Activated CD4-positive, alpha-beta T cell treated with anti-CD3 and anti-CD28 coated beads, Interleukin-2, Interleukin-6, amounts not matched to agents 100 ng/mL and 50 ng/mL, durations not matched to agents 16 hours and 8 hours (primary cell): Measurements from ENCODE around the gene LZTR1.
"Not testable (repeated sequence)": the region's sequence is repeated elsewhere in the genome, so short reads cannot be mapped to it uniquely, and the experiment has no call there.

ENCODE experiments used
- DNase-seq: peaks from one replicate; pipeline ENCODE4 v3.0.0-alpha.2; 2020

LZTR1 gene

DNA sequence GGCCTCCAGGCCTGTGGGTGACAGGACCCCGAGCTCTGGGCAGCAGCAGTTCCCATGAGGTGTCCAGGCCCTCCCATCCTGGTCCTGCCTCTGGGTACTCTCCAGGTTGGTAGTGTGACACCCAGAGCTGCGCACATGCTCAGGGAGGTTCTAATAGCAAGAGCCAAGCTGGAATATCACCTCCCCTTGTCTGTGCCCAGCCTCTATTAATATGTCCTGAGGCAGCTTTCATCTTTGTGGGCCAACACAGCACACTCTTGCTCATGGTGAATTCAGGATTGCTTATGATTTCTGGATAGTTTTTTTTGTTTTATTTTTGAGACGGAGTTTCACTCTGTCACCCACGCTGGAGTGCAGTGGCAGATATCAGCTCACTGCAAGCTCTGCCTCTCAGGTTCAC lies 36.2 kb downstream of the LZTR1 start:
- DNase-seq = no peak

GRCh38 chr22:21020802-21021429 lies 38.8 kb downstream of the LZTR1 start:
- DNase-seq = no peak

DNA sequence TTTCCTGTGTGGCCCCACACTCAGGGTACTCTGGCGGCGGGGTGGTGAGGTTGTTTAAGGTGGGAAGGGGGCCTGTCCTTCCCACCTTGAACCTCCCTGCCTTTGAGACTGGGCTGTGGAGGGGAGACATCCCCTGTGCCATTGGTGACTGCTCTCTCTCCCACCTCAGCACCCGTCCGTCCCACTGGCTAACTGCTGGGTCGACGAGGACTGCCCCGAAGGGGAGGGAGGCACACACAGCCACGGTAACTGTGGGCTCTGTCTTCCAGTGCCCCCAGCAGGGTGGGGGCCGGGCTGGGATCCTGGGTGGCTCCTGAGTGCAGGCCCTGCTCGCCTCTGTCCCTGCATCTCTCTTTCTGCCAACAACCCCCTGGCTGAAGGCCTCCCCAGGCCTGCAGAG lies 40.4 kb downstream of the LZTR1 start:
- DNase-seq = no peak

GRCh38 chr22:21022955-21023614 lies 41.0 kb downstream of the LZTR1 start:
- DNase-seq = no peak

- DNase-seq = no peak
Measured at GRCh38 chr22:21025266-21025665, 43.2 kb downstream of the LZTR1 start.

DNA sequence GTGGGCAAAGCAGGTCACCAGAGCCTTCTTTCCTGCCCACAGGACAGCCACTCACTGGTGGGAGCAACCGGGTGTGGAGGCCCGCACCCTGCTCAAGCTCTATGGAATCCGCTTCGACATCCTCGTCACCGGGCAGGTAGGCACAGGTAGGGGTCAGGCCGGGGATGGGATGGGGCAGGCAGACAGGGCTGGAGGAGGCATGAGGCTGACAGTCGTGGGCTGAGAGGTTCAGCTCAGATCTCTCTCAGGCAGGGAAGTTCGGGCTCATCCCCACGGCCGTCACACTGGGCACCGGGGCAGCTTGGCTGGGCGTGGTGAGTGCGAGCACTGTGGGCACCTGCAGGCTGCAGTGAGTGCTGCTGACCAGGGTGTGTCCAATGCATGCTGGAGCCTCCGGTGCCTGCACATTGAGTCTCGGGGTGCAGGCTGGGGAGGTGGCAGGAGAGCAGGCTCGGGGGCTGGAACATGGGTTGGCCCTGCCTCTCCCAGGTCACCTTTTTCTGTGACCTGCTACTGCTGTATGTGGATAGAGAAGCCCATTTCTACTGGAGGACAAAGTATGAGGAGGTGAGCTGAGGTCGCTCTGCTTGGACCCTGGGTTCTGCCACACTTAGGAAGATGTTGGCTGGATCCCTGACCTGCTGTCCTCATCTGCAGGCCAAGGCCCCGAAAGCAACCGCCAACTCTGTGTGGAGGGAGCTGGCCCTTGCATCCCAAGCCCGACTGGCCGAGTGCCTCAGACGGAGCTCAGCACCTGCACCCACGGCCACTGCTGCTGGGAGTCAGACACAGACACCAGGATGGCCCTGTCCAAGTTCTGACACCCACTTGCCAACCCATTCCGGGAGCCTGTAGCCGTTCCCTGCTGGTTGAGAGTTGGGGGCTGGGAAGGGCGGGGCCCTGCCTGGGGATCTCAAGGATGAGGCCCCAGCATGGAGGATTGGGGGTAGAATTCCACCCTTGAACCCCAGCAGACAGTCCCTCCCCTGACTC lies 44.0 kb downstream of the LZTR1 start:
- DNase-seq = no peak

DNA sequence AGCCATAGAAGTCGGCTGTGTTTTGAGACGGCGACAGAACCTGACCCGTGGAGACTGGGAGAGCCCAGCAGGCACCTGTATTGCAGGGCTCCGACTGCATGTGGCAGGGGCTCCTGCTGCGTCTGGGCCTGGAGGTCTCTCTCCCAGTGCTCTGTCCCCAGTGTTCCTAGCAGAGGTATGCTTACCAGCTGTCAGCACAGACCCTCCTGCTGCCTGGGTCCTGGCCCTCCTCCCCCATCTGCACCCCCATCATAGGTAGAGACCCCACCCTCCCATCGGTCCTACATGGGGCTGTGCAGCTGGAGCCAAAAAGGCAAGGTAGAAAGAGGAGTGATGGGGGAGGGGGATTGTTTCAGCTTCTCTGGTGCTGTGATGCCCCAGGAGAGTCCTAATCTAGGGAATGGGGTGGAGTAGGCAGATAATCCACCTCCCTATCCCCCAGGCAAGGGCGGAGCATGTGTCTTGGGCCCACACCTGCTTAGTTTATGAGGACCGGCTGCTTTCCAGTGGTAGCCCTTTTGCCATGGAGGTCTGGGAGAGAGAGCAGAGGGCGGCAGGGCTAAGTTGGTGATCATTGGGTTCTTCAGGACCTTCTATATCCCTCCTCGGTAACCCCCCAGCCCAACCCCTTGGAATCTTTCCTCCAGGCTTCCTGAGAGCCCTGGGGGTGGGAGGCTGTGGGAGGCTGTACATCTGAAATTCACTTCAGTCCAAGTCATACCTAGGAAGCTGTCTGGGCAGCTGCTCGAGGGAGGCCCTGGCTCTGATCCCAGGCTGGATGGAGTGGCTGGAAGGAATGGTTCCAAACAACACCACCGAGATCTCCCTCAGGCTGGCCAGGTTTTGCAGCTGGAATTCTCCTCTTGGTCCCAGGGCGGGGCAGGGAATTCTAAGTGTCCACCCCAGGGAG lies 44.9 kb downstream of the LZTR1 start:
- DNase-seq = no peak

DNA sequence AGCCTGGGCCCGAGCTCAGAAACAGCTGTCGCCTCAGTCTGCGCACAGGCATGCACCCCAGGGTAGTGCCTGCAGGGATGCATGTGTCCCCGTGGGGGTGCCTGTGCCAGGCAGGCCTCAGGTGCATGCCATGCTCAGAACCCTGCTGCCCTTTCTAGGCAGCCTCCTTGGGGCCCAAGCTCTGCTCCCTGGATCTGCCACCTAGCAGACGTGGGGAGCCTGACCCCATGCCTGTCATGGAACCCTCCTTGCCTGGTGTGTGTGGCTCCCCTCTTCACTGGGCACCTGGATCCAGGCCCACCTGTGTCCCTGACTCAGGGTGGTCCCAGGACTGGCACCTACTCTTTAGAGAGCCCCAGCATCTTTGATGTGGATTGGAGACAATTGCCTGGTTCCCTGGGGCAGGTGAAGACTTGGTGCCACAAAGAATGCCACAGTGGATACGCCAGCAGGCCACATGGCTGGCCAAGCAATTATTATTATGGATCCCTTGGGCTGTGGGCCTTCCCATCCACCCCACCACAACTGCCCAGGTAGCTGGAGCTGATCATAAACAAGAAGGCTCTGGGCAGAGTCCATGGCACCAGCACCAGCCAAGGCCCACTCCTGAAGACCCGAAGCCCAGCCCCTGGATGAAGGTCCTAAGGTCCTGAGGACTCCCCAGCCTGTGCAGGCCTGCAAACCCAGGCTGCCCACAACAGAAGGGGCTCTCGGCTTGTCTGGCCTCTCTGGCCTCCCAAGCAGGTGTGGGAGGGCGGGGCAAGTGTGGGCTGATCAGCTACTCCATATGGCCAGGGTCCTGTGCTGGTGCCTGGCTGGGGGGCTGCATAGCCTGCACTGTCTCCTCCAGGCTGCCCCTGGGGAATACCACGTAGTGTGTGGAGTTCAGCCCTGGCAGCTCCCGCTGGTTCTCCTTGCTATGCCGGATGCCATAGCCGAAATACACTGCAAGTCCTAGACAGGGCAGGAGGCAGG lies 46.5 kb downstream of the LZTR1 start:
- DNase-seq = no peak

GRCh38 chr22:21029486-21030025 lies 47.5 kb downstream of the LZTR1 start:
- DNase-seq = no peak

GRCh38 chr22:21030032-21030431 lies 47.9 kb downstream of the LZTR1 start:
- DNase-seq = no peak

DNA sequence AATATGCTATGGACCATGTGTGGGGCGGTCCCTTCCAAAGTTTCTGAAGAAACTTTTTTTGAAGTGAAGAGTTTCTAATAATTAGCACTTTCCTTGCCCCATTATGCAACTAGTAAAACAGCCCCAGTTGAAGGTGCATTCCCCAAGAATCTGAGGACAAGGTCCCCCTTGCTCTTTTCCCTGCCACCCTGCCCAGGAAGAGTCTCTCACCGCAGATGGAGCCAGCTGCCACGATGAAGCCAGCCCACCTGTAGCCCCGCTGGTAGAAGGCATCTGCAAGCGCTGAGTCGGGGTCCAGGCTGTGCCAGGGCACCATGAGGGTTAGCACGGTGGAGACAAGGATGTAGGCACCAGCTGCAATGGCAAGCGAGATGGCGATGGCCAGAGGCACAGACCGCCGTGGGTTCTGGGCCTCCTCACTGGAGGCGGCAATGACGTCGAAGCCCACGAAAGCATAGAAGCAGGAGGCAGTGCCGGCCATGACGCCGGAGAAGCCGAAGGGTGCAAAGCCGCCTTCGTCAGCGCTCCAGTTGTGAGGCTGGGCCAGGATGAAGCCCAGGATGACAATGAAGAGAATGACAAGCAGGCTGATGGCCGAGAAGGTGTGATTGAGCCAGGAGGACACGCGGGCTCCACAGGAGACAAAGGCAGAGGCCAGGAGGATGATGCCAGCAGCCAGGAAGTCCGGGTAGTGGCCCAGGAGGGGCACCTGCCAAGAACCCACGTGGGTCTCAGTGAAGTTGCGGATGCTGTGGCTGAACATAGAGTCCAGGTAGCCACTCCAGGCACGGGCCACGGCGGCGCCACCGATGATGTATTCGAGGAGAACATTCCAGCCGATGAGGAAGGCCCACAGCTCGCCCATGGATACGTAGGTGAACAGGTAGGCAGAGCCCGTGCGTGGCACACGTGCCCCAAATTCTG lies 48.8 kb downstream of the LZTR1 start:
- DNase-seq = no peak

DNA sequence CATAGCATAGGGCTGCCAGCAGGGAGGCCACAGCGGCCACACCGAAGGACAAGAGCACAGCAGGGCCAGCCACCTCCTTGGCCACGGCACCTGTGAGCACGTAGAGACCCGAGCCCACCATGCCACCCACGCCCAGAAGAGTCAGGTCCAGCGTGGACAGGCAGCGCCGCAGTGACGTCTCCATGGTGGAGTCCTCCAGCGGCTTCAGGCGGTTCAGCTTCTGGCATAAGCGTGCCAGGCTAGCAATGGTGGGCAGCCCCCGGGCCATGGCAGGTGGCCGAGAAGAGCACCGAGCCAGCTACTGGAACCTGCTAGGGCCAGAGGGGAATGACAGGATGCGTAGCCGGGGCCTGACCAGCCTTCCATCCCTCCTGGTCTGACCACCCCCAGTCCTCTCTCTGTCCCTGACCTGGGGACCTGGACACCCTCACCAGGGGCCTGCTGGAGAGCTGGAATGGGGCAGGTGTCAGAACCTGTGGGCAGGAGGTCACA lies 49.5 kb downstream of the LZTR1 start:
- DNase-seq = no peak

DNA sequence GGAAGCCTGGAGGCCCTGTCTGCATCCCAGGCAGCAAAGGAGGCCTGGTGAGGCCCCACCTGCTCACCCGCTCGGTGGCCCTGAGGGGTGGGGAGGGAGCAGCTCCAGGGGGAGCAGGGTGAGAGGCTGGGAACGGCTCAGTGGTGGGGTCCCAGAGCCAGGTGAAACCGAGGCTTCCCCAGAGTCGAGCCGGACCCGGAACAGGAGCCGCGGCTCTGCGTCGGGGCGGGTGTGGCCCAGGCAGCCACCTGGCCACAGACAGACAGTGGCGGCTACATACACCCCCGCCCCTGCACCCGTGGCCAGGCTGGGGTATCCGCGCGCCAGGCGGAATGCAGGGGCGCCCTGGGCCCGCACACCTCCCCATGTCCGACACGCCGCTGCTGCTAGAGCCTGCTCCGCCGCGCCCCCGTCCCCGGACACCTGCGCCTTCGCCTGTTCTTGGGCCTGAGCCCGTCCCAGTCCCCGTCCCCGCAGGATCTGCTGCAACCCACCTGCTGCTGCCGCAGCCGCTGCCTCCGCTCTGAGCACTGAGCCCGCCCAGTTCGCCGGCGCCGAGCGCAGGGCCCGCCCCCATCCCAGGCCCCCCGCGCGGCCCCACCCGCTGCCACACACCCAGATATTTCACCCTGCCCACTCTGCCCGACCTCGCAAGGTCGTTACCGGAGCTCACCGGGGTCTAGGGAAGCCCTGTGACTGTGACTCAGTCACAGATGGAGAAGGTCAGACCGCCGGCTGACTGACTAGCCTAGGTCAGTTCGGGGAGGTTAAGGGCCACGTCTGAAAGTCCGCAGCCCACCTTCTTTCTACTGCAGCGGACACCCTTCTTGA lies 50.2 kb downstream of the LZTR1 start, which contains the start of gene SLC7A4:
TSS of gene SLC7A4 (minus strand) at position 525 of the 831 bp plus-strand sequence. CDS start 749 bp downstream, outside the sequence.
- DNase-seq = no peak

- no peak for DNase-seq
Measured at GRCh38 chr22:21032868-21033688, 51.0 kb downstream of the LZTR1 start.

- peak; percentile 10 for DNase-seq
Measured at GRCh38 chr22:21033895-21034294, 51.8 kb downstream of the LZTR1 start.

DNA sequence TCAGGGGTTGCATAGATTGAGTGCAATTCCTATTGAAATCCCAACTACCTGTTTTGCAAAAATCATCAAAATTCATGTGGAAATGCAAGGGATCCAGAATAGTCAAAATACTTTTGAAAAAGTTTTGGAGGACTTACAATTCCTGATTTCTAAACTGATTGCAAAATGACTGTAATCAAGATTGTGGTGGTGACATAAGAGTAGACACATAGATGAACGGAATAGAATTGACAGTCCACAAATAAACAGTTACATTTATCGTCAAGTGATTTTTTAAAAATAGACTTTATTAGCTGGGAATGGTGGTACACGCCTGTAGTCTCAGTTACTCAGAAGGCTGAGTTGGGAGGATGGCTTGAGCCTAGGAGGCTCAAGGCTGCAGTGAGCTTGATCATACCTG lies 52.9 kb downstream of the LZTR1 start:
- DNase-seq = no peak

DNA sequence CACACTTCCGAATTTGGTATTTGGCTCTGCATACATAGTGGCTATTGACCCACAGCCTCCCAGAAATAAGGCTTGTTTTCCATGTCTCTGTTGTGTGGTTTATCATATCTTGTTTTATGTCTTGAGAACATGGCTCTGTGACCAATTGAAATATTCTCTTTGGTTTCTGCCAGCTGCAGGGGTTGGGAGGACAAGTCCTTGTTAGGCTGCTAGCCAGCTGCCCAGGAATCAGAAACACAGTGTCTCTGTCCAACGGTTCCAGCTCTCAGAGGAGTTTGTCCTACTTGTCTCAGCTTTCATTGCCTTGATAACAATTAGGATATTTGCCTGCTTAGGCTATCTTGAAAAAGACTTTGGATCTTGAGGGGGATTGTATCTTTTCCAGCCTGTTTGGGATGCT lies 56.3 kb downstream of the LZTR1 start:
- DNase-seq = no peak

DNA sequence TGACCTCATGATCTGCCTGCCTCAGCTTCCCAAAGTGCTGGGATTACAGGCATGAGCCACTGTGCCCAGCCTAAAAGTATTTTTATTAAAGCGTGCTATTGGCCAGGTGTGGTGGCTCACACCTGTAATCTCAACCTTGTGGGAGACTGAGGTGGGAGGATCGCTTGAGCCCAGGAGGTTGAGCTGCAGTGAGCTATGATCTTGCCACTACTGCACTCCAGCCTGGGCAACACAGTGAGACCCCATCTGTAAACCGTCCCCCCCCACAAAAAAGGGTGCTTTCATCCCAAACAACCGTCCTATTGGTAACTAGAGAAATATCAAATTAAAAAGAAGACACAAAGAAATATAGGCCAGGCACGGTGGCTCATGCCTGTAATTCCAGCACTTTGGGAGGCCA lies 57.1 kb downstream of the LZTR1 start:
- not testable (repeated sequence) for DNase-seq
